Heart left ventricle (tissue), 13 donors: Measurements from ENCODE around the gene CFI.

Source experiments
- POLR2A ChIP-seq, 2 donors: fragments of 450-650 bp; IDR thresholded peaks; one replicate each; pipeline ENCODE4 v1.6.1; 2017; ENCODE audit warnings: antibody characterized with exemption in 2 of 2, mild to moderate bottlenecking in 2 of 2, moderate library complexity in 2 of 2
- TF ChIP-seq, protein P1 (sequence below), 12 donors: fragments of 200-600 bp; sonication (generic) in 4 of 12; IDR thresholded peaks; one replicate each; pipeline versions ENCODE4 v1.5.0 to v1.8.0; 2018 to 2022; ENCODE audit warnings: antibody characterized with exemption in 12 of 12, mild to moderate bottlenecking in 5 of 12
- donor health status: ischemic (EF 13 %, LVEDD 7.1; RV severe dilation, severe dysfunction).
- donor health status: DM: no; HTN: yes; CAD: no.
- donor health status: DM: no; HTN: no; CAD: no.
- donor health status: ischemic (EF 25% LVEDD 6.9; RV normal size, moderate dysfunction).
- donor health status: ischemic (EF 25% LVEDD 5.7; RV mildly dilated, moderate dysfunction).
- donor health status: ischemic (EF 35%, LVEDD 5.7; RV mildly dilated, moderate dysfunction).
- donor health status: nonischemic (EF 11% LVEDD 7.7; RV severe dilation, severe dysfunction).
- donor health status: DM: yes; HTN: yes; CAD: no.
- donor health status: PGD.
- donor health status: ischemic (EF 29% LVEDD 5.4; RV normal size, mild dysfunction).
- donor health status: nonischemic (EF 23%, LVEDD 6.1; RV moderate dilation, normal function).

DNA sequence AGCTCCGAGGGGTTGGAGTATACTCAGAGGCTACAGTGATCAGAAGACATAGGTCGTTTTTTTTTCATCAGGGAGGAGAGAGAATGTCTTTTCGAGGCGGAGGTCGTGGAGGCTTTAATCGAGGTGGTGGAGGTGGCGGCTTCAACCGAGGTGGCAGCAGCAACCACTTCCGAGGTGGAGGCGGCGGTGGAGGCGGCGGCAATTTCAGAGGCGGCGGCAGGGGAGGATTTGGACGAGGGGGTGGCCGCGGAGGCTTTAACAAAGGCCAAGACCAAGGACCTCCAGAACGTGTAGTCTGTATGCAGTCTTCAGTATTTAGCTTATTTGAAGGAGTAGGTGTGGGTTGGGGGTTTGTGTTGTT, 14.3 kb upstream of the CFI start:
- TF ChIP-seq POLR2A (IDR thresholded peaks at IDR 0.05): no peak
- TF ChIP-seq, protein P1, sequence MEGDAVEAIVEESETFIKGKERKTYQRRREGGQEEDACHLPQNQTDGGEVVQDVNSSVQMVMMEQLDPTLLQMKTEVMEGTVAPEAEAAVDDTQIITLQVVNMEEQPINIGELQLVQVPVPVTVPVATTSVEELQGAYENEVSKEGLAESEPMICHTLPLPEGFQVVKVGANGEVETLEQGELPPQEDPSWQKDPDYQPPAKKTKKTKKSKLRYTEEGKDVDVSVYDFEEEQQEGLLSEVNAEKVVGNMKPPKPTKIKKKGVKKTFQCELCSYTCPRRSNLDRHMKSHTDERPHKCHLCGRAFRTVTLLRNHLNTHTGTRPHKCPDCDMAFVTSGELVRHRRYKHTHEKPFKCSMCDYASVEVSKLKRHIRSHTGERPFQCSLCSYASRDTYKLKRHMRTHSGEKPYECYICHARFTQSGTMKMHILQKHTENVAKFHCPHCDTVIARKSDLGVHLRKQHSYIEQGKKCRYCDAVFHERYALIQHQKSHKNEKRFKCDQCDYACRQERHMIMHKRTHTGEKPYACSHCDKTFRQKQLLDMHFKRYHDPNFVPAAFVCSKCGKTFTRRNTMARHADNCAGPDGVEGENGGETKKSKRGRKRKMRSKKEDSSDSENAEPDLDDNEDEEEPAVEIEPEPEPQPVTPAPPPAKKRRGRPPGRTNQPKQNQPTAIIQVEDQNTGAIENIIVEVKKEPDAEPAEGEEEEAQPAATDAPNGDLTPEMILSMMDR (IDR thresholded peaks at IDR 0.05): no peak
